Measurements from ENCODE around the gene MYO16. TPM values are rescaled to one million over a fixed set of nuclear protein-coding genes. Genes with fewer than 3 reads are reported as not detected.

The MYO16 gene
- total RNA-seq, 3 donors from 2014 or later: 0.15 to 0.48 (median 0.33) TPM

GRCh38 chr13:108878732-108879131 lies 249.3 kb downstream of the MYO16 start:
- TF ChIP-seq POLR2A (IDR thresholded peaks at IDR 0.05) (no peak), CTCF (IDR thresholded peaks at IDR 0.05) (no peak)
- Histone ChIP-seq H3K27me3 (no peaks in the 10 kb centered on the region), H3K4me3 (no peak overlapping the region), H3K27ac (no peak overlapping the region), H3K9me3 (peaks cover 4 to 6% of the 10 kb centered on the region in 2 donors), H3K36me3 (no peaks in the 10 kb centered on the region), H3K4me1 (no peaks in the 10 kb centered on the region)
- DNase-seq (ENCODE audit: low spot score in 2 of 2): no peak
- intact Hi-C loops (cut with DNase I; ENCODE audit: low total_unique reads): no loop called here

- no peak for DNase-seq (ENCODE audit: low spot score in 2 of 2)
- no peaks in the 10 kb centered on the region for H3K4me1 ChIP-seq
- TF ChIP-seq CTCF (IDR thresholded peaks at IDR 0.05) (no peak), POLR2AphosphoS5 (IDR thresholded peaks at IDR 0.05) (no peak), POLR2A (IDR thresholded peaks at IDR 0.05) (no peak)
- intact Hi-C loops (cut with DNase I; ENCODE audit: low total_unique reads): no loop called here
- no peaks in the 10 kb centered on the region for H3K9me3 ChIP-seq
- H3K27ac ChIP-seq: no peak overlapping the region
- H3K27me3 ChIP-seq: no peaks in the 10 kb centered on the region
- H3K4me3 ChIP-seq: no peak overlapping the region
- H3K36me3 ChIP-seq: no peaks in the 10 kb centered on the region
These were observed 260.0 kb downstream of the MYO16 start for GRCh38 chr13:108889324-108889984.

GRCh38 chr13:108895220-108895704 lies 265.9 kb downstream of the MYO16 start:
- Histone ChIP-seq H3K9me3 (no peaks in the 10 kb centered on the region), H3K4me3 (no peak overlapping the region), H3K27ac (no peak overlapping the region), H3K27me3 (no peaks in the 10 kb centered on the region), H3K4me1 (no peaks in the 10 kb centered on the region), H3K36me3 (no peaks in the 10 kb centered on the region)
- no peak for TF ChIP-seq POLR2A (IDR thresholded peaks at IDR 0.05)
- TF ChIP-seq CTCF (IDR thresholded peaks at IDR 0.05): peak in 2 of 3 donors; percentile 26 to 39
- no peak for TF ChIP-seq POLR2AphosphoS5 (IDR thresholded peaks at IDR 0.05)
- DNase-seq (ENCODE audit: low spot score in 2 of 2): no peak
- intact Hi-C loops (cut with DNase I; ENCODE audit: low total_unique reads): no loop called here

GRCh38 chr13:108897955-108898354 lies 268.5 kb downstream of the MYO16 start:
- no peak for DNase-seq (ENCODE audit: low spot score in 2 of 2)
- no peaks in the 10 kb centered on the region for H3K9me3 ChIP-seq
- H3K36me3 ChIP-seq: no peaks in the 10 kb centered on the region
- H3K27me3 ChIP-seq: no peaks in the 10 kb centered on the region
- no peak for TF ChIP-seq CTCF (IDR thresholded peaks at IDR 0.05)
- intact Hi-C loops (cut with DNase I; ENCODE audit: low total_unique reads): no loop called here
- H3K4me3 ChIP-seq: no peak overlapping the region
- H3K27ac ChIP-seq: no peak overlapping the region
- H3K4me1 ChIP-seq: peaks cover 0 to 4% of the 10 kb centered on the region in 2 donors

GRCh38 chr13:108902405-108903155 lies 273.2 kb downstream of the MYO16 start:
- Histone ChIP-seq H3K9me3 (no peaks in the 10 kb centered on the region), H3K27me3 (no peaks in the 10 kb centered on the region), H3K27ac (no peak overlapping the region), H3K36me3 (no peaks in the 10 kb centered on the region), H3K4me1 (peaks cover 0 to 4% of the 10 kb centered on the region in 2 donors), H3K4me3 (no peak overlapping the region)
- intact Hi-C loops (cut with DNase I; ENCODE audit: low total_unique reads): no loop called here
- TF ChIP-seq CTCF (IDR thresholded peaks at IDR 0.05) (no peak), POLR2AphosphoS5 (IDR thresholded peaks at IDR 0.05) (no peak), POLR2A (IDR thresholded peaks at IDR 0.05) (no peak)
- no peak for DNase-seq (ENCODE audit: low spot score in 2 of 2)

Measured in breast epithelium (tissue), 4 donors.